ENCODE results near the gene FSCN2.

DNA sequence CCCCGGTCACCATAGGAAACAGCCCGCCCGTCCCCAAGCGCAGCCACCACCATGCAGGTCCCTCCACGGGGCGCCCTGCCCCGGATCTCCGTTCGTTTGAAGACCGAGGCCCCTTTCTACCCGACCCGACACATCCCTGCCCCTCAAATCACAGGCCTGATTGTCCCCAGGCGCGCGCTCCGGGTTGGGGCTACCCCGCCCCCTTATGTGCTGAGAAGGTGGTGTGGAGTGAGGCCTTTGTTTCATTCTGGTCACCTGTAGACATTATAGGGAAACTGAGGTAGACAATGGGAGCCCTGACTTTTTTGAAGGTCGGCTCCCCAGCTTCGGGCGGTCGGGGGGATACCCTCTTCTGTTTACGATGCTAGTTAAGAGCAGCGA lies 14.8 kb upstream of the FSCN2 start:
- TF ChIP-seq, protein P1, sequence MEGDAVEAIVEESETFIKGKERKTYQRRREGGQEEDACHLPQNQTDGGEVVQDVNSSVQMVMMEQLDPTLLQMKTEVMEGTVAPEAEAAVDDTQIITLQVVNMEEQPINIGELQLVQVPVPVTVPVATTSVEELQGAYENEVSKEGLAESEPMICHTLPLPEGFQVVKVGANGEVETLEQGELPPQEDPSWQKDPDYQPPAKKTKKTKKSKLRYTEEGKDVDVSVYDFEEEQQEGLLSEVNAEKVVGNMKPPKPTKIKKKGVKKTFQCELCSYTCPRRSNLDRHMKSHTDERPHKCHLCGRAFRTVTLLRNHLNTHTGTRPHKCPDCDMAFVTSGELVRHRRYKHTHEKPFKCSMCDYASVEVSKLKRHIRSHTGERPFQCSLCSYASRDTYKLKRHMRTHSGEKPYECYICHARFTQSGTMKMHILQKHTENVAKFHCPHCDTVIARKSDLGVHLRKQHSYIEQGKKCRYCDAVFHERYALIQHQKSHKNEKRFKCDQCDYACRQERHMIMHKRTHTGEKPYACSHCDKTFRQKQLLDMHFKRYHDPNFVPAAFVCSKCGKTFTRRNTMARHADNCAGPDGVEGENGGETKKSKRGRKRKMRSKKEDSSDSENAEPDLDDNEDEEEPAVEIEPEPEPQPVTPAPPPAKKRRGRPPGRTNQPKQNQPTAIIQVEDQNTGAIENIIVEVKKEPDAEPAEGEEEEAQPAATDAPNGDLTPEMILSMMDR (IDR thresholded peaks at IDR 0.05): no peak
- TF ChIP-seq POLR2A (IDR thresholded peaks at IDR 0.05): no peak
